GM18909 (cell line): Measurements from ENCODE around the gene ANKRD37.
A peak's percentile ranks its signal among the peaks of the same experiment; 100 is the strongest.

Source experiments
- ATAC-seq: cut with Tn5 transposase; IDR thresholded peaks from one replicate; pipeline ENCODE4 v1.9.1; 2021; ENCODE audit warnings: mild to moderate bottlenecking; ENCODE audit not compliant: unreplicated experiment, poor library complexity

The ANKRD37 gene

GRCh38 chr4:185379326-185380295, 17.0 kb upstream of the ANKRD37 start:
- ATAC-seq = no peak

DNA sequence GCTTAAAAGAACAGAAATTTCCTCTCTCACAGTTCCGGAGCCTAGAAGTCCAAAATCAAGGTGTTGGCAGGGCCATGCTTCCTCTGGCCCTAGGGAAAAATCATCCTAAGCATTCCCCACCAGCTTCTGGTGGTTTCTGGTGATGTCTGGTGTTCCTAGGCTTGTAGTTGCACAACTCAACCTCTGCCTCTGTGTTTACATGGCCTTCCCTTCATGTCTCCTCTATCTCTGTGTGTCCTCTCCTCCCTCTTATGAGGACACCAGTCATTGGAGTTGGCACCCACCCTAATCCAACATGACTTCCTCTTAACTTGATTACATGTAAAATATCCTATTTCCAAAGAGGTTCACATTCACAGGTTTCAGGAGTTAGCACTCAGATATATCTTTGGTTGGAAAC, 16.3 kb upstream of the ANKRD37 start:
- ATAC-seq = no peak

DNA sequence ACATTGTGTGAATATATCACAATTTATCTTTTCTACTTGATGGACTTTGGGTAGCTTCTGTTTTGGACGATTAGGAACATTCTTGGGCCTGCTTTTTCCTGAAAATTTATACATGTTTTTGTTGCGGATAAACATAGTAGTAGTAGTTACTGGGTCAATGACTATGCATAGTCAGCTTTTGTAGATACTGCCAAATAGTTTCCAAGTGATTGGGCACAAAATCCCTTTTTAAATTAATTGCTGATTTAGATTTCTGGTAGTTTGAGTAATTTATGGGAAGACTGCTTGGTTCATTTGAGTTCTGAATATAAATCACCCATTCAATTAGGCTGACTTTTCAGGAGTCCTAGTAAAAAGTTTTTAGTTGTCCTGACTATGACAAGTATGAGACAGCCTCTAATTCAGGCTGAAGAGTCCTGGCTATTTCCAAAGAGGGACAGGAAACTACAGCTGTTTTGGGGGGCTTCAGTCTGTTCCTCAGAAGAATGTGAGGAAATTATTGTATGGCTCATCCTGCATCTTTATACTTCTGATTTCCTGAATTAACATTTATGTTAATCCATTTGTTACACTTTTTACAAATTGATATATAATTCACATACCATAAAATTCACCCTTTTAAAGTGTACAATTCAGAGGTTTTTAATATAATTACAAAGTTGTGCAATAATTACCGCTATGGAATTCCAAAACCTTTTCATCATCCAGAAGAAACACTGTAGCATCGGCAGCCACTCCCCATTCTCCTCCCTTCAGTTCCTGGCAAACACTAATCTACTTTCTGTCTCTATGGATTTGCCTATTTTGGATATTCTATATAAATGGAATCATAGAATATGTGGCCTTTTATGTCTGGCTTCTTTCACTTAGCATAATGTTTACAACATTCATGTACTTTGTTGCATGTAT, 15.1 kb upstream of the ANKRD37 start:
- no peak for ATAC-seq

DNA sequence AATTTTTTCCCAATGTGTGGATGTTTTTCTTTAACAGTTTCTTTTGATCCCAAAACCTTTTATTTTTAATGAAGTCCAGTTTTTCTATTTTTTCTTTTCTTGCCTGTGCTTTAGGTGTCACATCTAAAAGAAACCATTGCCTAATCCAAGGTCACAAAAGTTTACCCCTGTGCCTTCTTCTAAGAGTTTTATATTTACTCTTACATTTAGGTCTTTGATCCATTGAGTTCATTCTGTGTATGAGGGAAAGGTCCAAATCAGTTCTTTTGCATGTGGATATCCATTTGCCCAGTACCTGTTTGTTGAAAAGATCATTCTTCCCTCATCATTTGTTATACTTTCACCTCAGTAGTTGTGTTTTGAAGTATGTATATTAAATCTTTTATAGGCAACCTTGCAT, 13.9 kb upstream of the ANKRD37 start:
- no peak for ATAC-seq

GRCh38 chr4:185383451-185383850, 13.2 kb upstream of the ANKRD37 start:
- ATAC-seq = no peak

DNA sequence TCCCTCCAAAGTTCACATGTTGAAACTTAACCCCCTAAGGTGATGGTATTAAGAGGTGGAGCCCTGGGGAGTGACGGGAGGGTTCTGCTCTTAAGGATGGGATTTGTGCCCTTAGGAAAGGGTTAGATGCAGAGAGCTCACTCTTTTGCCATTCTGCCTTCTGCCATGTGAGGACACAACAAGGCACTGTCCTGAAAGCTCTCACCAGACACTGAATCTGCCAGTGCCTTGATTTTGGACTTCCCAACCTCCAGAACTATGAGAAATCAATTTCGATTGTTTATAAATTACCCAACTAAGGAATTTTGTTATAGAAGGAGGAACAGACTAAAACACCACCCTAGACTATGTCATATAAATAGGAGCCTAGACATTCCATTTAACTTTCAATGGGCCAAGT, 12.6 kb upstream of the ANKRD37 start:
- no peak for ATAC-seq

DNA sequence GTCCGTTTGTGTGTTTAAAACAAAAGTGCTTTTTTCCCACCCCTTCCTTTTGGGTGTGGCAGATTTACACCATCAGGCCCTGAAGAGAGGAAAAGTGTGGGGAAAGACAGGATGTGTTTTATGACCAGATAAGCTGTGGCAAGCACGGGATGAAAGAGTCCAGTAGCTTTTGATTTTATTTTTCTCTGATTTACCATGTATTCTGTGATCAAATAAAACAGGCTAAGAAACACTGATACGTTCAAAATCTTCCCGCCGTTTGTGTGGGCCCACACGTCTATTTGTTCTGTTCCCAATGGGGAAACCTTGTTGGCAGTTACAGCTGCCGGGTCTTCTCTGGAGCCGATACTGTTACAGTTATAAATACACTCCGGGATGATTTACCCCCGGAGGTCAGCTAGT, 11.7 kb upstream of the ANKRD37 start:
- ATAC-seq = no peak

GRCh38 chr4:185387957-185388356, 8.7 kb upstream of the ANKRD37 start:
- no peak for ATAC-seq

- ATAC-seq = no peak
Measured at GRCh38 chr4:185390941-185391340, 5.7 kb upstream of the ANKRD37 start.

DNA sequence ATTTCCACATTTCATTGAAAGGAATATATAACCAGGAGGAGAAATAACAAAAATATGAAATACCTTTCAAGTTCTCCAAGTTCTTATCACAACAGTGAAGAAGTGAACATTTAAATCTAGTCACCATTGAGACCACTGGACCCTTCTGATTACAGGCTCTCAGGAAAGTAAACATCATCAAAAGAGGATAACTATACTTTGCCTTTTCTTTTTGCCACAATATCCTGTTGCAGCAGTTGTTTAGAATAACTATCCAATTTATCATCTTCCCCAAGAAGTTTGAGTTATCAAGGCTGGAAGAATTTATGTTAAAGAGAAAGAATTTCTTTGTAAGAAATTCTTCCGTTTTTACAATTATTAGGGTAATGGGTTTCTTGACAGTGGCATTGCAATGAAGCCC, 4.5 kb upstream of the ANKRD37 start:
- no peak for ATAC-seq

DNA sequence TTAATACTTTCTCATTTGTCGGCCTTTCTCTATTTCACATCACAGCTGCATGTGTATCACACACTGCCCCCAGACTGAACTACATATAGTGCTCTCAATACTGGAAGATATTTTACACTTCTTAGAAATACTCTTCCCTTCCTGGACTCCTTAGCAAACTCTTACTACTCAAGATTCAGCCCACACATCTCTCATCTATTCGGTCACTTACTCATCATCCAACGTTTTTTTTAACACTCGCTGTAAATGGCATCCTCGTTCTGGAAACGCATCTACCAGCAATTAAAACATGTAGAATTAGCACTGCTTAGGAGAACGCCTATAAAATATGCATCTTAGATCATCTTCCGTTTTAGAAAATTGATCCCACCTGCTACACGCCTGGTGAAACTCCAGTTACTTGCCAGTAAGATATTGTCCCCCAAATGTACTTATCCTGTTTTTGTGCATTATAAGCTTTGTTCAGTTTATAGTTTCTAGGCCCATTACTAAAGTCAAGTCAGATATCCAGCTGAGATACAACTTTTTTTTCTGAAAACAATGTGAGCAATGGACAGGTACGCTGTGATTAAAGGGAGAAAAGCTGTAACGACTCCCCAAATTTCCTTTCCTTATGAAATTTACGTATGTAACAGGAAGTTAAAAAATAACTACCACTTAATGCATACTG, 1.9 kb upstream of the ANKRD37 start:
- ATAC-seq = no peak

GRCh38 chr4:185395238-185395955, 1.2 kb upstream of the ANKRD37 start, which contains the start of gene LRP2BP:
Gene LRP2BP, minus strand, starts transcription at chr4:185395924. Its CDS starts 17,738 bp downstream, at chr4:185378186.
- ATAC-seq = no peak

DNA sequence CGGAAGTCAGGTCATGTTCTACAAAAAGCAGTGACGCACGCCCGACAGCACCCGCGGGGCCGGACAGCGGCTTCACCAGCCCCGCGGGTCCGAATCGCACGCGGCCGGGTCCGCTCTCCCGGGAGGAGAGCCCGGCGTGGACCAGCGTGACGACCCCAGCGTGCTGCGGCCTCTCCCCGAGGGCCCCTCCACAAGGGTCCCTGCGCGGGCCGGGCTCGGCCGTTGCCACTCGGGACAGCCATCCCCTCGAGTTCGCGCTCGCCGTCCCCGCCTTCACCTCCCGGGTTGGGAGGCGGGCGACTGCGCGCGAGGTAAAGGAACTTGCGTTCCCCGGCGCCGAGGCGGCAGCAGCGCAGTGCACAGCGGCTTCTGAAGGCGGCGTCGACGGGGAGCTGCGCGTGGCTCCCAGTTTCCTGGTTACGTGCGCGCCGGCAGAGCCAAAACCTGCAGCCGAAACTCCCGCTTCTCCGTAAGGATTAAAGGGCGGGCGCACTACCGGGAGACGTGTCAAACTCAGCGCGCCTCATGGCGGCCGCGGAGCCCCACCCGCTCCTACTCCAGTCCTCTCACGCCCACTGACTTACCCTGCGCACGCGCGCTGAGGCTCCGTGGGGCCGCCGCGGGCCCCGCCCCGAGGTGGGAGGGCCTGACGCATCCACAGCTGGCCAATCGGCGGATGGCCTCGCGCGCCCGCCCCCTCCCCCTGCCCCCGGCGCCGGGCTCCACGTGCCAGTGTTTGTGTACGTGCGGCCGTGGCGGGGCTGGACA, 501 bp upstream of the ANKRD37 start:
- ATAC-seq = peak; percentile 79

DNA sequence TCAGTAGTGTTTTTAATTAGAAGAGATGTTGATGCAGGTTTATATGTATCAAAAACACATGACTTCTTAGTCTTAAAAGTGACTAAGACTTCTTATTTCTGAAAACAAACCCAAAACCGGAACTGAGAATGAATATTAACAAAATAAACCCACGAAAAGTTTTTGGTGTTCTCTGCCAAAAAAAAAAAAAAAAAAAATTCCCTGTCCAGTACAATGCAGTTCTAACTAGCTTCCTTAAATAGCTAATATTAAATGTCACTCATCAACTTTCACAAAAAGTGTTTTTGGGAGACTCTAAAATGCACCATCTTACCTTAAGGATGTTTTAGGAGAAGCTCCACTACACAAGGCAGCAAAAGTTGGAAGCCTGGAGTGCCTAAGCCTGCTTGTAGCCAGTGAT, 2.0 kb downstream of the ANKRD37 start:
- no peak for ATAC-seq

DNA sequence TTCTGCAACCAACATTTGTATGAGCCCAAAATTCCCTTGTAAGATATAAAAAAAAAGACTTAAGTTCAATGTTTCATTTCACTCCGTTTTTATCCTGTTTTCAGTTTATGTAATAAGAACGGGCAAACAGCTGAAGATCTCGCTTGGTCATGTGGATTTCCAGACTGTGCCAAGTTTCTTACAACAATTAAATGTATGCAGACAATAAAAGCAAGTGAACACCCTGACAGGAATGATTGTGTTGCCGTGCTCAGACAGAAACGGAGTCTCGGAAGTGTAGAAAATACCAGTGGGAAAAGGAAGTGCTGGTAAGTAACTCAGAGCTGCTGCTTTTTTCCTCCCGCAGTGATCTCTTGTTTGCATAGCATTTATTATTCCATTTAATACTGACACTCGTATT, 2.8 kb downstream of the ANKRD37 start:
- ATAC-seq = no peak

DNA sequence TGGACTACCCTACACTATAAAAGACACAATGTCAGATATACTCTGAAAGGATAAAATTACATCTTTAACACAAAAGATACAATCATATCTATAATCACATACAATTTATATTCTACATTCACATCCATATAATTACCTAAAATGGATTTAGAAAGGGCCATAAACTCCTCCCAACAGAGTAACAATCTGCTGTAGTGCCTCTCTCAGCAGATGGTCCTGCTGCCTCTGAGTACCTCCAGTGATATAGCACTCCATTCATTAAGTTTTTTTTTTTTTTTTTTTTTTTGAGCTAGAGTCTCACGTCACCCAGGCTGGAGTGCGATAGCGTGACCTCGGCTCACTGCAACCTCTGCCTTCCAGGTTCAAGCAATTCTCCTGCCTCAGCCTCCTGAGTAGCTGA, 7.4 kb downstream of the ANKRD37 start:
- no peak for ATAC-seq

GRCh38 chr4:185405296-185405999, 8.8 kb downstream of the ANKRD37 start:
- peak; percentile 72 for ATAC-seq

DNA sequence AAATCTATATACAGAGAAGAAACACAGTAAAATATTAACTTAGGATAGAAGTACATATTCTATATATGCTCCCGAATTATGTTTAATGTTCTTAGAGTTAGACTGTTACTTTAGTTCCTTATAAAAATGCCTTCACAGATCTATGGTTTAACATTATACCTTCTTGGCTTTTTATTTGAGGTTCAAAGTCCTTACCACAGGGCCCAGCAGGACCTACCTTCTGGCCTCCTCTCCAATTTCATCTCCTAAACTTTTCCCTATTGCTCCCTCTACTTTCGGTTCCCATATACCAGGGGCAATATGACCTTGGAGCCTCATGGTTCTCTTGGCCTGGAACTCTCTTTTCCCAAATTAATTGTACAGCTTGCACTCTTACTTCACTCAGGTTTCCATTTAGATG, 11.8 kb downstream of the ANKRD37 start:
- no peak for ATAC-seq

GRCh38 chr4:185411849-185412248, 15.2 kb downstream of the ANKRD37 start:
- ATAC-seq = no peak
